Panc1 (cell line): ENCODE data around the gene WDR11.

Experiments
- CTCF ChIP-seq: fragments of 450-650 bp; IDR thresholded peaks from 2 replicates; pipeline ENCODE4 v1.5.1; 2017; ENCODE audit warnings: mild to moderate bottlenecking
- POLR2AphosphoS5 ChIP-seq: IDR thresholded peaks from 2 replicates; pipeline ENCODE4 v1.6.1; 2012; ENCODE audit warnings: mild to moderate bottlenecking, low read depth, low read length, moderate library complexity
- SIN3A ChIP-seq: IDR thresholded peaks from 2 replicates; pipeline ENCODE4 v1.6.1; 2012; ENCODE audit warnings: low read depth, mild to moderate bottlenecking, low read length, moderate library complexity, borderline replicate concordance; ENCODE audit not compliant: insufficient read depth
- TCF7L2 ChIP-seq: IDR thresholded peaks from 2 replicates; pipeline ENCODE4 v1.6.1; 2011; ENCODE audit warnings: mild to moderate bottlenecking, low read depth, low read length, inconsistent platforms

GRCh38 chr10:120941501-120941900 is 90.3 kb downstream of the WDR11 start:
- TF ChIP-seq CTCF (no peak), SIN3A (no peak), POLR2AphosphoS5 (no peak), TCF7L2 (no peak)
